SK-N-SH (cell line): ENCODE results near the gene SMYD3. TPM values are rescaled to one million over a fixed set of nuclear protein-coding genes. Genes with fewer than 3 reads are reported as not detected.

Experiments used
- CTCF ChIA-PET: fragments of 300-600, 350-600 bp; formaldehyde crosslinking; extraction: SDS; loops from one replicate; lab custom pipeline; 2021; lab: Yijun Ruan, JAX
- POLR2A ChIA-PET: fragments of 350-600 bp; sonication (Branson Sonifier 250); formaldehyde crosslinking; extraction: SDS; loops from one replicate; lab custom pipeline; 2020; ENCODE audit warnings: antibody characterized with exemption, inconsistent platforms; lab: Yijun Ruan, JAX
- DNase-seq: peaks from one replicate; pipeline ENCODE4 v3.0.0; 2012
- H2AFZ ChIP-seq: fragments of 200-600 bp; sonication (generic); 2 replicates; pipeline ENCODE4 v1.8.1; 2016; ENCODE audit warnings: antibody characterized with exemption, mild to moderate bottlenecking, low read depth
- H3F3A ChIP-seq: fragments of 200-600 bp; sonication (generic); replicated peaks from 2 replicates; pipeline ENCODE3; 2016; ENCODE audit warnings: antibody characterized with exemption, mild to moderate bottlenecking; ENCODE audit not compliant: insufficient read depth
- H3K27ac ChIP-seq, 2 experiments: fragments of 200-500 bp in 1 of 2; fragments of 200-600 bp in 1 of 2; sonication (Bioruptor generic) in 1 of 2; sonication (generic), shearing (Covaris generic) in 1 of 2; 2 replicates each; pipeline versions ENCODE4 v1.5.1 to v1.6.1; 2014 to 2016; ENCODE audit warnings: low read depth in 2 of 2, inconsistent platforms in 1 of 2, low read length in 1 of 2, mild to moderate bottlenecking in 1 of 2, mixed read lengths in 1 of 2
- H3K27me3 ChIP-seq: fragments of 200-600 bp; sonication (generic), shearing (Covaris generic); 2 replicates; pipeline ENCODE4 v1.6.1; 2016; ENCODE audit warnings: mixed run types; ENCODE audit not compliant: insufficient read depth
- H3K36me3 ChIP-seq, 2 experiments: fragments of 200-500 bp in 1 of 2; fragments of 200-600 bp in 1 of 2; sonication (Bioruptor generic) in 1 of 2; sonication (generic) in 1 of 2; replicated peaks in 1 of 2; 2 replicates each; pipeline versions ENCODE3 to v1.5.1; 2014 to 2016; ENCODE audit warnings: low read length in 1 of 2, mild to moderate bottlenecking in 1 of 2; ENCODE audit not compliant: insufficient read depth in 2 of 2, control insufficient read depth in 1 of 2
- H3K4me1 ChIP-seq, 2 experiments: fragments of 200-500 bp in 1 of 2; fragments of 200-600 bp in 1 of 2; sonication (Bioruptor generic) in 1 of 2; sonication (generic), shearing (Covaris generic) in 1 of 2; 2 replicates each; pipeline versions ENCODE4 v1.5.1 to v1.6.1; 2014 to 2016; ENCODE audit warnings: low read depth in 1 of 2, low read length in 1 of 2, mixed run types in 1 of 2; ENCODE audit not compliant: insufficient read depth in 2 of 2, control insufficient read depth in 1 of 2
- H3K4me2 ChIP-seq: fragments of 200-600 bp; sonication (generic), shearing (Covaris generic); 2 replicates; pipeline ENCODE4 v1.6.1; 2017; ENCODE audit warnings: mixed run types
- H3K4me3 ChIP-seq, 2 experiments: fragments of 200-500 bp in 1 of 2; fragments of 200-600 bp in 1 of 2; sonication (Bioruptor generic) in 1 of 2; sonication (generic), shearing (Covaris generic) in 1 of 2; 2 replicates each; pipeline versions ENCODE4 v1.5.1 to v1.8.1; 2014 to 2016; ENCODE audit warnings: low read depth in 2 of 2, inconsistent platforms in 1 of 2, low read length in 1 of 2, mild to moderate bottlenecking in 1 of 2, mixed read lengths in 1 of 2, moderate library complexity in 1 of 2
- H3K79me2 ChIP-seq: fragments of 200-600 bp; sonication (generic); 2 replicates; pipeline ENCODE4 v1.8.1; 2017; ENCODE audit warnings: mild to moderate bottlenecking; ENCODE audit not compliant: insufficient read depth
- H3K9ac ChIP-seq: fragments of 200-600 bp; sonication (generic); 2 replicates; pipeline ENCODE4 v1.6.1; 2017; ENCODE audit warnings: mixed run types
- H3K9me2 ChIP-seq: fragments of 200-600 bp; sonication (generic); 2 replicates; pipeline ENCODE4 v1.6.1; 2017; ENCODE audit warnings: mixed run types
- H3K9me3 ChIP-seq: fragments of 200-600 bp; sonication (generic); 2 replicates; pipeline ENCODE4 v1.6.1; 2017; ENCODE audit warnings: mixed run types, mild to moderate bottlenecking, moderate library complexity
- H4K20me1 ChIP-seq: fragments of 200-600 bp; sonication (generic); 2 replicates; pipeline ENCODE4 v1.6.1; 2017; ENCODE audit warnings: mild to moderate bottlenecking, mixed run types; ENCODE audit not compliant: insufficient read depth
- CTCF ChIP-seq: fragments of 200-600 bp; sonication (generic); IDR thresholded peaks from 2 replicates; pipeline ENCODE4 v1.6.1; 2017; ENCODE audit warnings: antibody characterized with exemption, mild to moderate bottlenecking, moderate library complexity
- ELF1 ChIP-seq: IDR thresholded peaks from 2 replicates; pipeline ENCODE4 v1.4.0; 2012
- EP300 ChIP-seq, 2 experiments: IDR thresholded peaks; 2 replicates each; pipeline versions ENCODE4 v1.4.0 to v1.6.1; 2012; ENCODE audit warnings: borderline replicate concordance in 1 of 2, low read depth in 1 of 2, low read length in 1 of 2
- FOSL2 ChIP-seq: IDR thresholded peaks from 2 replicates; pipeline ENCODE4 v1.4.0; 2012; ENCODE audit warnings: low read depth, mild to moderate bottlenecking, moderate library complexity, borderline replicate concordance
- FOXJ3 ChIP-seq: sonication (generic); formaldehyde crosslinking; IDR thresholded peaks from 2 replicates; pipeline ENCODE4 v1.5.1; 2020; ENCODE audit warnings: mild to moderate bottlenecking, missing genetic modification reagents
- FOXM1 ChIP-seq: IDR thresholded peaks from 2 replicates; pipeline ENCODE4 v1.4.0; 2012; ENCODE audit warnings: low read depth, mild to moderate bottlenecking
- GATA2 ChIP-seq: sonication (generic); formaldehyde crosslinking; IDR thresholded peaks from 2 replicates; pipeline ENCODE4 v1.5.0; 2020; ENCODE audit warnings: mild to moderate bottlenecking, missing genetic modification reagents
- JUND ChIP-seq: IDR thresholded peaks from 2 replicates; pipeline ENCODE4 v1.4.0; 2012
- MAX ChIP-seq: IDR thresholded peaks from 2 replicates; pipeline ENCODE4 v1.4.0; 2012; ENCODE audit warnings: low read depth
- MXI1 ChIP-seq: IDR thresholded peaks from 2 replicates; pipeline ENCODE4 v1.6.1; 2012; ENCODE audit warnings: mild to moderate bottlenecking, low read depth, low read length, improper control_type of control experiment
- POLR2AphosphoS5 ChIP-seq: IDR thresholded peaks from 2 replicates; pipeline ENCODE4 v1.6.1; 2012; ENCODE audit warnings: low read depth, low read length
- RAD21 ChIP-seq: IDR thresholded peaks from 2 replicates; pipeline ENCODE4 v1.6.1; 2012; ENCODE audit warnings: mild to moderate bottlenecking, low read length
- SIN3A ChIP-seq: IDR thresholded peaks from 2 replicates; pipeline ENCODE4 v1.6.1; 2012; ENCODE audit warnings: low read depth, mild to moderate bottlenecking, low read length, moderate library complexity, borderline replicate concordance
- TCF12 ChIP-seq: IDR thresholded peaks from 2 replicates; pipeline ENCODE4 v1.4.0; 2012
- TEAD4 ChIP-seq: IDR thresholded peaks from 2 replicates; pipeline ENCODE4 v1.4.0; 2012; ENCODE audit warnings: mild to moderate bottlenecking, borderline replicate concordance; ENCODE audit not compliant: insufficient read depth
- ZBTB33 ChIP-seq: IDR thresholded peaks from 2 replicates; pipeline ENCODE4 v1.4.0; 2012; ENCODE audit warnings: low read depth, borderline replicate concordance
- WGBS: methylation state at CpG from one replicate; pipeline ENCODE4 v1.1.6; 2017; ENCODE audit warnings: low lambda C conversion rate; 5-methylcytosine and 5-hydroxymethylcytosine counted together
- polyA plus RNA-seq, 3 experiments: library from polyadenylated mRNA; depleted of rRNA; stranded (reverse); fragments of >200 nt; gene quantifications; 2 replicates each; pipeline ENCODE4 v1.2.3, GENCODE V29; 2012
- TF ChIP-seq, protein P1 (sequence below): IDR thresholded peaks from 2 replicates; pipeline ENCODE4 v1.4.0; 2012; ENCODE audit warnings: low read depth, borderline replicate concordance

SMYD3 gene
- polyA plus RNA-seq, 1 of the 3 experiments (the other 2 are of a cell fraction) = 31.4 TPM

- ChIA-PET CTCF (interaction anchor here (0.7 kb wide), 1 partner anchor 23 kb away, joined by 3 read pairs; no protein-coding TSS in a partner anchor), POLR2A (no interaction called here)
- 42% methylated on average over 8 of the region's 9 CpGs for WGBS
- no peaks in the 10 kb centered on the region for H3F3A ChIP-seq
- H3K4me2 ChIP-seq = no peak overlapping the region
- H4K20me1 ChIP-seq = no peaks in the 10 kb centered on the region
- no peak overlapping the region for H2AFZ ChIP-seq
- no peaks in the 10 kb centered on the region for H3K27me3 ChIP-seq
- no peaks in the 10 kb centered on the region for H3K9me3 ChIP-seq
- H3K9me2 ChIP-seq = no peaks in the 10 kb centered on the region
- TF ChIP-seq SIN3A = no peak
- peak in 1 of 2 experiments; percentile 73; a peak in 1 of 4 replicates for TF ChIP-seq EP300 (IDR thresholded peaks at IDR 0.05; ENCODE audit: borderline replicate concordance in 1 of 2, low read depth in 1 of 2, low read length in 1 of 2)
- TF ChIP-seq GATA2 (CRISPR knock-in tag) = no peak
- peak; percentile 59; the same call in 1 of the 2 replicates for TF ChIP-seq TCF12
- TF ChIP-seq MAX = peak; percentile 89
- TF ChIP-seq ELF1 = no peak
- peak; percentile 51; the same call in 1 of the 2 replicates for TF ChIP-seq JUND
- TF ChIP-seq ZBTB33 = no peak
- peak; percentile 63; the same call in 1 of the 2 replicates for TF ChIP-seq FOSL2
- TF ChIP-seq RAD21 = no peak
- TF ChIP-seq FOXJ3 (CRISPR knock-in tag) = no peak
- TF ChIP-seq FOXM1 = peak; percentile 42; the same call in 1 of the 2 replicates
- peak; percentile 25; the same call in 1 of the 2 replicates for TF ChIP-seq POLR2AphosphoS5
- peak; percentile 45; the same call in 1 of the 2 replicates for TF ChIP-seq TEAD4
- TF ChIP-seq, all 33 proteins: peak for 8
- H3K4me1 ChIP-seq = peaks cover 0 to 7% of the 10 kb centered on the region in 2 experiments; a peak in 2 of 4 replicates
- no peak overlapping the region for H3K9ac ChIP-seq
- peak overlapping the region in 1 of 2 experiments; percentile 64; a peak in 3 of 4 replicates for H3K27ac ChIP-seq
- DNase-seq = no peak
- H3K4me3 ChIP-seq = no peak overlapping the region
- no peaks in the 10 kb centered on the region for H3K36me3 ChIP-seq
- H3K79me2 ChIP-seq = no peaks in the 10 kb centered on the region
These were observed 78.4 kb downstream of the SMYD3 start for GRCh38 chr1:246428542-246429308.

DNA sequence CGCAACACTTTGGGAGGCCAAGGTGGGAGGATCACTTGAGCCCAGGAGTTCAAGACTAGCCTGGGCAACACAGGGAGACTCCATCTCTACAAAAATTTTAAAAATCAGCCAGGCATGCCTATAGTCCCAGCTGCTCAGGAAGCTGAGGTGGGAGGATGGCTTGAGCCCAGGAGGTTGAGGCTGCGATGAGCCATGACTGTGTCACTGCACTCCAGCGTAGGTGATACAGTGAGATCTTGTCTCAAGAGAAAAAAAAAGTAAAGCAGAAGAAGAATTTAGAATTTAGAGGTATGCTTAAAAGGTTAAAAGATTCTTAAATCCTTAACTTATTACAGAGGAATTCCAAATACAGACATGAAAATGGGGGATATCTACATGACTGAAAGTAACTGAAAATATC lies 79.5 kb downstream of the SMYD3 start:
- ChIA-PET CTCF (no interaction called here), POLR2A (no interaction called here)
- Histone ChIP-seq H3K9ac (no peak overlapping the region), H3K36me3 (no peaks in the 10 kb centered on the region), H4K20me1 (no peaks in the 10 kb centered on the region), H3K79me2 (no peaks in the 10 kb centered on the region), H3K4me2 (no peak overlapping the region), H3K27me3 (no peaks in the 10 kb centered on the region), H3F3A (no peaks in the 10 kb centered on the region), H3K4me3 (no peak overlapping the region), H3K9me3 (no peaks in the 10 kb centered on the region), H3K9me2 (no peaks in the 10 kb centered on the region), H3K4me1 (peaks cover 0 to 7% of the 10 kb centered on the region in 2 experiments; a peak in 2 of 4 replicates), H3K27ac (peak overlapping the region in 1 of 2 experiments; percentile 44; a peak in 3 of 4 replicates), H2AFZ (no peak overlapping the region)
- TF ChIP-seq ELF1 (no peak), MXI1 (no peak), EP300 (IDR thresholded peaks at IDR 0.05; ENCODE audit: borderline replicate concordance in 1 of 2, low read depth in 1 of 2, low read length in 1 of 2) (no peak; a peak in 1 of 4 replicates), CTCF (no peak), FOSL2 (peak; percentile 37; the same call in 1 of the 2 replicates), TCF12 (peak; percentile 38; the same call in 1 of the 2 replicates)
- TF ChIP-seq, protein P1, sequence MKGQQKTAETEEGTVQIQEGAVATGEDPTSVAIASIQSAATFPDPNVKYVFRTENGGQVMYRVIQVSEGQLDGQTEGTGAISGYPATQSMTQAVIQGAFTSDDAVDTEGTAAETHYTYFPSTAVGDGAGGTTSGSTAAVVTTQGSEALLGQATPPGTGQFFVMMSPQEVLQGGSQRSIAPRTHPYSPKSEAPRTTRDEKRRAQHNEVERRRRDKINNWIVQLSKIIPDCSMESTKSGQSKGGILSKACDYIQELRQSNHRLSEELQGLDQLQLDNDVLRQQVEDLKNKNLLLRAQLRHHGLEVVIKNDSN = no peak
- DNase-seq = no peak
- 66% methylated on average over 3 of the region's 3 CpGs for WGBS
